Spleen (tissue), 11 donors: ENCODE measurements around the gene LPIN3. TPM values are rescaled to one million over a fixed set of nuclear protein-coding genes. Genes with fewer than 3 reads are reported as not detected.

Source experiments
- DNase-seq: peaks from one replicate; pipeline ENCODE4 v3.0.0-alpha.2; 2020
- H3K27ac ChIP-seq, 8 donors: fragments of 200-600 bp; sonication (generic) in 7 of 8; 1 replicate in 4 of 8; 2 replicates in 4 of 8; pipeline versions ENCODE4 v1.5.0 to v1.8.0; 2016 to 2021; ENCODE audit warnings: inconsistent platforms in 4 of 8, mild to moderate bottlenecking in 4 of 8, moderate library complexity in 1 of 8
- H3K27me3 ChIP-seq, 7 donors: fragments of 200-600 bp; sonication (generic) in 6 of 7; replicated peaks in 1 of 7; 1 replicate in 4 of 7; 2 replicates in 3 of 7; pipeline versions ENCODE4 v1.5.0 to v1.8.0; 2016 to 2021; ENCODE audit warnings: inconsistent platforms in 3 of 7, mild to moderate bottlenecking in 1 of 7
- H3K36me3 ChIP-seq, 6 donors: fragments of 200-600 bp; sonication (generic) in 5 of 6; 1 replicate in 4 of 6; 2 replicates in 2 of 6; pipeline versions ENCODE4 v1.5.0 to v1.8.0; 2016 to 2021; ENCODE audit warnings: inconsistent platforms in 2 of 6
- H3K4me1 ChIP-seq, 6 donors: fragments of 200-600 bp; sonication (generic) in 5 of 6; 1 replicate in 3 of 6; 2 replicates in 3 of 6; pipeline versions ENCODE4 v1.5.0 to v1.8.0; 2016 to 2021; ENCODE audit warnings: inconsistent platforms in 3 of 6
- H3K4me3 ChIP-seq, 8 donors: fragments of 200-600 bp; sonication (generic) in 7 of 8; 1 replicate in 4 of 8; 2 replicates in 4 of 8; pipeline versions ENCODE4 v1.5.0 to v1.8.0; 2016 to 2021; ENCODE audit warnings: inconsistent platforms in 4 of 8, mild to moderate bottlenecking in 4 of 8, moderate library complexity in 2 of 8
- H3K9me3 ChIP-seq, 8 donors: fragments of 200-600 bp; sonication (generic) in 7 of 8; 1 replicate in 4 of 8; 2 replicates in 4 of 8; pipeline versions ENCODE4 v1.5.0 to v1.8.0; 2016 to 2021; ENCODE audit warnings: inconsistent platforms in 4 of 8
- CTCF ChIP-seq, 11 experiments: fragments of 200-600 bp in 7 of 11; fragments of 450-650 bp in 4 of 11; sonication (generic) in 4 of 11; IDR thresholded peaks in 8 of 11; conservative IDR thresholded peaks in 3 of 11; 1 replicate in 7 of 11; 2 replicates in 4 of 11; pipeline versions ENCODE4 v1.4.0 to v1.8.0; 2016 to 2021; ENCODE audit warnings: antibody characterized with exemption in 11 of 11, inconsistent platforms in 4 of 11, mild to moderate bottlenecking in 1 of 11
- POLR2A ChIP-seq, 3 donors: fragments of 450-650 bp; IDR thresholded peaks; one replicate each; pipeline ENCODE4 v1.5.1; 2017; ENCODE audit warnings: antibody characterized with exemption in 3 of 3, mild to moderate bottlenecking in 1 of 3
- POLR2AphosphoS5 ChIP-seq, 3 donors: sonication (generic); formaldehyde crosslinking; IDR thresholded peaks; one replicate each; pipeline ENCODE4 v1.5.1; 2017; ENCODE audit warnings: antibody characterized with exemption in 3 of 3
- WGBS, 5 donors: extraction: QIAGEN DNeasy Blood & Tissue Kit in 3 of 5; methylation state at CpG; one replicate each; pipeline versions ENCODE4 v1.1.5 to v1.1.7; 2013 to 2018; 5-methylcytosine and 5-hydroxymethylcytosine counted together
- intact Hi-C: fragments of 100-400 bp; cut with DNase I; formaldehyde crosslinking; loops from one replicate; pipeline ENCODE4 v1.15.0; 2023; ENCODE audit warnings: low total_unique reads
- polyA plus RNA-seq, 3 donors: library from polyadenylated mRNA; stranded (reverse); fragments of 200-250 nt; gene quantifications; one replicate each; pipeline ENCODE4 v1.2.1, GENCODE V29; 2013
- total RNA-seq, 7 donors: library from RNA; depleted of rRNA in 3 of 7; stranded (reverse); fragments of >200 nt in 3 of 7; fragmentation: NEBNext Ultra II Directional in 4 of 7; extraction: Animal tissue kit (Norgen Biotek cat#: 25700) in 4 of 7; gene quantifications; one replicate each; pipeline versions ENCODE4 v1.1.0 to v1.2.1, GENCODE V29; 2016 to 2021
- donor health status: healthy with polysubstance abuse.
- donor health status: DM: no; HTN: no; CAD: no; lungs with moderate emphysema.
- donor health status: DM: no; HTN: no; CAD: no.
- donor health status: Bipolar disorder and iron deficiency.
- donor health status: healthy.
- donor health status: DM: no; HTN: no; CAD: no.
- donor health status: DM: yes; HTN: yes; CAD: no.

Gene LPIN3
- total and polyA plus RNA-seq, 10 donors: 2.5 to 9.6 (median 4.4) TPM

- no peak overlapping the region for H3K4me3 ChIP-seq
- no peaks in the 10 kb centered on the region for H3K36me3 ChIP-seq
- TF ChIP-seq POLR2AphosphoS5 (IDR thresholded peaks at IDR 0.05) (no peak), POLR2A (IDR thresholded peaks at IDR 0.05) (no peak), CTCF (IDR thresholded peaks at IDR 0.05 in 8 of 11, conservative IDR thresholded peaks at IDR 0.05 in 3 of 11) (no peak)
- no peaks in the 10 kb centered on the region for H3K27me3 ChIP-seq
- 88 to 100% (median 89%) methylated on average over 1 to 2 of the region's 2 CpGs for WGBS, 5 donors
- no peak for DNase-seq
- no peaks in the 10 kb centered on the region for H3K4me1 ChIP-seq
- H3K27ac ChIP-seq: no peak overlapping the region
- intact Hi-C loops: no loop called here
- no peaks in the 10 kb centered on the region for H3K9me3 ChIP-seq
Observed at GRCh38 chr20:41394081-41394480, 53.5 kb downstream of the LPIN3 start.

GRCh38 chr20:41394931-41395666 lies 54.5 kb downstream of the LPIN3 start:
- WGBS, 5 donors: 78 to 91% (median 86%) methylated on average over 8 to 9 of the region's 9 CpGs
- no peak for DNase-seq
- H3K36me3 ChIP-seq: no peaks in the 10 kb centered on the region
- H3K9me3 ChIP-seq: no peaks in the 10 kb centered on the region
- no peak overlapping the region for H3K27ac ChIP-seq
- H3K4me3 ChIP-seq: no peak overlapping the region
- TF ChIP-seq CTCF (IDR thresholded peaks at IDR 0.05 in 8 of 11, conservative IDR thresholded peaks at IDR 0.05 in 3 of 11): no peak
- TF ChIP-seq POLR2AphosphoS5 (IDR thresholded peaks at IDR 0.05): no peak
- TF ChIP-seq POLR2A (IDR thresholded peaks at IDR 0.05): no peak
- no peaks in the 10 kb centered on the region for H3K4me1 ChIP-seq
- intact Hi-C loops: no loop called here
- no peaks in the 10 kb centered on the region for H3K27me3 ChIP-seq

DNA sequence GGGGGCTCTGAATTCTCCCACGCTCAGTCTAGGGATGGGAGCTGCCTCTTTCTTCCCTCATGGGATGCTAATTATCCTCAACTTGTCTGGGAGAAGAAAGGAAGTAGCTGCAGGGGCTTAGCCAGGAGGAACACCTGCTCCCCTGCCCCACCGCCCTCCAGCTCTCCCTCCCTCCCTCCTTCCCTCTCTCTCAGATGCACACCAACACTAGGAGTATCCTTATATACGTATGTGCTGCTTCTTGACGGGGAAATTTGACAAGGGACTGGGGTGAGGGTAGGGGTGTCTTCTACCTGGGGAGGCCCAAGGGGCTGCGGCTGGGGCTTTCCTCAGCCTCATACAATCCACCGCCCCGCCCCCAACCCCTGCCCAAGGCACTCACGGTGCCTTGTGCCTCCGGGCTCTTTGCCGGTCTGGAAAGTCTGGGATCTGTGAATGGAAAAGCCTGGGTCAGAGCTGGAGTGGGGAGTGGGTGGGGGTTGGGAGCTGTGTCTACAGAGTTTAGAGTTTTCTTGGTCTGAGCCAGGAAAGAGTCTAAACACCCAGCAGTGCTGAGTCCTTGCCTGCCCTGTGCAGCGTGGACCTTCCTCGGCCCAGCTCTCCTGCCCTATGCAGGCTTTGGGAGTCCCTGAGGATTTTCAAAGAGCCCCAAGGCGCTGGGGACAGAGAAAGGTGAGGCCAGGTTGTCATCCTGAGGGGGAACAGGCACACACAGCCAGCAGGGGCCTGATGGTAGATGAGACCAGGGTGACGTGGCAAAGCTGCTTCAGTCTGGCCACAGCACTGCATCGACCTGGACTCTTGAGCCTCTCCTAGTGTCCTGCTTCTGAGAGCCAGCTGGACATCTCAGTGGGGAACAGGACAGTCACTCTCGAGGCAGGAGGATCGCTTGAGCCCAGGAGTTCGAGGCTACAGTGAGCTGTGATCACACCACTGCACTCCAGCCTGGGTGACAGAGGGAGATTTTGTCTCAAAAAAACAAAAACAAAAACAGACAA lies 55.3 kb downstream of the LPIN3 start:
- intact Hi-C loops: no loop called here
- Histone ChIP-seq H3K9me3 (no peaks in the 10 kb centered on the region), H3K27ac (no peak overlapping the region), H3K36me3 (no peaks in the 10 kb centered on the region), H3K27me3 (no peaks in the 10 kb centered on the region), H3K4me3 (no peak overlapping the region), H3K4me1 (no peaks in the 10 kb centered on the region)
- 75 to 83% (median 76%) methylated on average over 17 to 18 of the region's 18 CpGs for WGBS, 5 donors
- no peak for DNase-seq
- TF ChIP-seq POLR2AphosphoS5 (IDR thresholded peaks at IDR 0.05): no peak
- no peak for TF ChIP-seq CTCF (IDR thresholded peaks at IDR 0.05 in 8 of 11, conservative IDR thresholded peaks at IDR 0.05 in 3 of 11)
- no peak for TF ChIP-seq POLR2A (IDR thresholded peaks at IDR 0.05)

DNA sequence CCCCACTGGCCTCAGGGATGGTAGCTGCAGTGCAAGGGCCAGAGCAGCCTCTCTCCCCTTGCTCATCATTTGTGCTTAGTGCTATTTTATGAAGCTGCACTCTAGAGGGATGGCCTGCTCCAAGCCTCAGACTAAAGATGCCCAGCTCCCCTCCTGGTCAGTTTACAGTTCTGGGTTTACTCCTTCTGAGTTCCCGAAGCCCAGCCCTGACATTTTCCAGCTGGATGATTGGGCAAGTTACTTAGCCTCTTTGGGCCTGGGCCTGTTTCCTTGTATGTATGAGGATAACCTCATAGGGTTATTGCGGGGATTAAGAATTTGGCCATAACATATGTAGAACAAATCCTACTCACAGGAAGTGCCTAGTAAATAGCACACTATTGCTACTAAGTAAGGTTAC lies 57.8 kb downstream of the LPIN3 start:
- Histone ChIP-seq H3K27me3 (no peaks in the 10 kb centered on the region), H3K27ac (no peak overlapping the region), H3K36me3 (peaks cover 0 to 16% (median 3%) of the 10 kb centered on the region in 6 donors), H3K9me3 (no peaks in the 10 kb centered on the region), H3K4me1 (peaks cover 0 to 3% (median 0%) of the 10 kb centered on the region in 6 donors), H3K4me3 (no peak overlapping the region)
- TF ChIP-seq CTCF (IDR thresholded peaks at IDR 0.05 in 8 of 11, conservative IDR thresholded peaks at IDR 0.05 in 3 of 11): no peak
- TF ChIP-seq POLR2A (IDR thresholded peaks at IDR 0.05): no peak
- no peak for TF ChIP-seq POLR2AphosphoS5 (IDR thresholded peaks at IDR 0.05)
- DNase-seq: no peak
- 60 to 93% (median 85%) methylated on average over 2 of the region's 2 CpGs for WGBS, 5 donors
- intact Hi-C loops: no loop called here
